Osteocyte (in vitro differentiated cells): ENCODE measurements around the gene STARD5. TPM values are rescaled to one million over a fixed set of nuclear protein-coding genes. Genes with fewer than 3 reads are reported as not detected.

ENCODE experiments used
- DNase-seq: peaks from one replicate; pipeline ENCODE4 v3.0.0; 2021; ENCODE audit warnings: mixed read lengths; ENCODE audit not compliant: unreplicated experiment; ENCODE audit errors: extremely low spot score
- H3K27ac Mint-ChIP-seq: one replicate; pipeline ENCODE4 v1.8.0; 2021; ENCODE audit warnings: mild to moderate bottlenecking, mixed read lengths; ENCODE audit not compliant: unreplicated experiment
- H3K27me3 Mint-ChIP-seq: one replicate; pipeline ENCODE4 v1.8.0; 2021; ENCODE audit warnings: mixed read lengths; ENCODE audit not compliant: unreplicated experiment
- H3K36me3 Mint-ChIP-seq: one replicate; pipeline ENCODE4 v1.8.0; 2021; ENCODE audit warnings: mixed read lengths; ENCODE audit not compliant: unreplicated experiment
- H3K4me1 Mint-ChIP-seq: one replicate; pipeline ENCODE4 v1.8.0; 2021; ENCODE audit warnings: mixed read lengths; ENCODE audit not compliant: unreplicated experiment
- H3K4me3 Mint-ChIP-seq: one replicate; pipeline ENCODE4 v1.8.0; 2021; ENCODE audit warnings: mild to moderate bottlenecking, moderate library complexity, mixed read lengths; ENCODE audit not compliant: unreplicated experiment
- H3K9me3 Mint-ChIP-seq: one replicate; pipeline ENCODE4 v1.8.0; 2021; ENCODE audit warnings: mixed read lengths; ENCODE audit not compliant: unreplicated experiment
- total RNA-seq: library from RNA; stranded (reverse); gene quantifications from 2 replicates; pipeline ENCODE4 v1.2.1, GENCODE V29; 2021
- TF ChIP-seq, protein P1 (sequence below): fragments of 200-600 bp; sonication (generic); IDR thresholded peaks from 2 replicates; pipeline ENCODE4 v1.5.0; 2021; ENCODE audit warnings: antibody characterized with exemption, mild to moderate bottlenecking, moderate library complexity

STARD5 gene
- total RNA-seq, 1 donor from 2014 or later, result 1.3 TPM

DNA sequence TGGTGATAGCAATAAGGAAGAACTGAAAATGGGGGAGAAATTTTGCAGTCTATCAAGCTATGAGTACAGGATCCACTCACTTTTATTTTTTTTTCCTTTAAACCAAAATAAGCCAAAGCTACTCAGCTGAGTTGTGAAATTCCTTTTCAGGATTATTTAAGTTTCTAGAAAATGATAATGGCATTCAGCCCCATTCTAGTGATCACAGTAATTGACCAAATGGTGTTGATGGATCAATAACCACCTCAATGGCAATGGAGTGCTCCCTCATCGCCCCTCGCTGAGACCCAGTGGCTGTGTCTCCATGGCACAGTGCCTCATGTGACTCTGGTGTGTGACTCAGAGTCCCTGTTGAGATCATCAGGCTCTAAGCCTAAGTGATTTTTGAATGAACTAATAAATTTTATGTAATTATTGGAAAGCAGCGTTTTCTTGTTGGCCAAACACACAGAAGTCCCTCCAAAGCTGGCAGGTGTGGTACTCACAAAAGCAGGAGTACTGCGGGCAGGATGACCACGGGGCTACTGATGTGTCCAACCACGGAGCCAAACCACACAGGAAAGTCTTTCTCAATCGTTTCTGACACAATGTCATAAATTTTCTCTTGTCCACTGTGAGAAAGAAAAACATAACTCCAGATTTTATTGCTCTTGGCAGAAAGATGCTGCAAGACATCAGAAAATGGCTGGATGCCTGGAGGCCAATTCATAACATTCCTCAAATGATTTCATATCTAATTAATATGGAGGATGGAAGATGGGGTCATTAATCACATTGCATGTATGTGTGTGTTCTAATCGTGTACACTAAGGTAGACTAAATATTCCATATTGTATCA is 14.4 kb upstream of the STARD5 start:
- peaks cover 15% of the 10 kb centered on the region for H3K27me3 Mint-ChIP-seq
- TF ChIP-seq, protein P1, sequence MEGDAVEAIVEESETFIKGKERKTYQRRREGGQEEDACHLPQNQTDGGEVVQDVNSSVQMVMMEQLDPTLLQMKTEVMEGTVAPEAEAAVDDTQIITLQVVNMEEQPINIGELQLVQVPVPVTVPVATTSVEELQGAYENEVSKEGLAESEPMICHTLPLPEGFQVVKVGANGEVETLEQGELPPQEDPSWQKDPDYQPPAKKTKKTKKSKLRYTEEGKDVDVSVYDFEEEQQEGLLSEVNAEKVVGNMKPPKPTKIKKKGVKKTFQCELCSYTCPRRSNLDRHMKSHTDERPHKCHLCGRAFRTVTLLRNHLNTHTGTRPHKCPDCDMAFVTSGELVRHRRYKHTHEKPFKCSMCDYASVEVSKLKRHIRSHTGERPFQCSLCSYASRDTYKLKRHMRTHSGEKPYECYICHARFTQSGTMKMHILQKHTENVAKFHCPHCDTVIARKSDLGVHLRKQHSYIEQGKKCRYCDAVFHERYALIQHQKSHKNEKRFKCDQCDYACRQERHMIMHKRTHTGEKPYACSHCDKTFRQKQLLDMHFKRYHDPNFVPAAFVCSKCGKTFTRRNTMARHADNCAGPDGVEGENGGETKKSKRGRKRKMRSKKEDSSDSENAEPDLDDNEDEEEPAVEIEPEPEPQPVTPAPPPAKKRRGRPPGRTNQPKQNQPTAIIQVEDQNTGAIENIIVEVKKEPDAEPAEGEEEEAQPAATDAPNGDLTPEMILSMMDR, result no peak
- H3K36me3 Mint-ChIP-seq, result no peaks in the 10 kb centered on the region
- DNase-seq, result peak; percentile 40
- no peaks in the 10 kb centered on the region for H3K9me3 Mint-ChIP-seq
- peaks cover 23% of the 10 kb centered on the region for H3K4me1 Mint-ChIP-seq
- no peak overlapping the region for H3K4me3 Mint-ChIP-seq
- H3K27ac Mint-ChIP-seq, result peak overlapping the region; percentile 47

DNA sequence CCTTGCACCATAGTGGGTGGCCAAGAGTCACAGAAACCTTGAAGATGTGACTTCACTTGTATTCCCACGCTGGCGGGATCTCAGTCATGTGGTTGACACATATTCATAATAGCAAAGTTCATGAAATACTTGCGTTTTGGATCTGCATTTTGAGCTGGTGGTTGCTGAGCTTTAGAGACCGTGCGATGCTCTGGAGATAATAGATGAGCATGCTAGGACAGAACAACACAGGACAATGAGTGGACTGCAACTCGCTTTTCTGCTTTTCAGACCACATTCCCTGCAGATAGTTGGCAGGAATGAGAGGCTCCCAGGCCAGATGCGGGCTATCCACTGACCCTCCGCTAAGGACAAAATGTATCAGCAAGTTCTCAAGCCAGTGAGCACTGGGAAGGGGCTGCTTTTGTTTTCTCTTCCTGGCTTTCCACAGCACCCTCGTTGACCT is 13.8 kb upstream of the STARD5 start:
- H3K36me3 Mint-ChIP-seq, result no peaks in the 10 kb centered on the region
- H3K4me1 Mint-ChIP-seq, result peaks cover 23% of the 10 kb centered on the region
- TF ChIP-seq, protein P1, result no peak
- H3K9me3 Mint-ChIP-seq, result no peaks in the 10 kb centered on the region
- peaks cover 14% of the 10 kb centered on the region for H3K27me3 Mint-ChIP-seq
- H3K4me3 Mint-ChIP-seq, result no peak overlapping the region
- peak overlapping the region; percentile 47 for H3K27ac Mint-ChIP-seq
- DNase-seq, result peak; percentile 46

- DNase-seq, result peak; percentile 25
- no peaks in the 10 kb centered on the region for H3K36me3 Mint-ChIP-seq
- H3K4me3 Mint-ChIP-seq, result no peak overlapping the region
- H3K4me1 Mint-ChIP-seq, result peaks cover 23% of the 10 kb centered on the region
- TF ChIP-seq, protein P1, result no peak
- no peak overlapping the region for H3K27ac Mint-ChIP-seq
- H3K27me3 Mint-ChIP-seq, result peaks cover 9% of the 10 kb centered on the region
- H3K9me3 Mint-ChIP-seq, result no peaks in the 10 kb centered on the region
These were observed 13.3 kb upstream of the STARD5 start for GRCh38 chr15:81337241-81337640.

- no peaks in the 10 kb centered on the region for H3K9me3 Mint-ChIP-seq
- H3K4me1 Mint-ChIP-seq, result peaks cover 23% of the 10 kb centered on the region
- DNase-seq, result peak; percentile 15
- no peaks in the 10 kb centered on the region for H3K36me3 Mint-ChIP-seq
- TF ChIP-seq, protein P1, result peak; percentile 17
- H3K27me3 Mint-ChIP-seq, result peaks cover 10% of the 10 kb centered on the region
- H3K4me3 Mint-ChIP-seq, result no peak overlapping the region
- H3K27ac Mint-ChIP-seq, result no peak overlapping the region
These were observed 12.6 kb upstream of the STARD5 start for GRCh38 chr15:81336568-81336967.

DNA sequence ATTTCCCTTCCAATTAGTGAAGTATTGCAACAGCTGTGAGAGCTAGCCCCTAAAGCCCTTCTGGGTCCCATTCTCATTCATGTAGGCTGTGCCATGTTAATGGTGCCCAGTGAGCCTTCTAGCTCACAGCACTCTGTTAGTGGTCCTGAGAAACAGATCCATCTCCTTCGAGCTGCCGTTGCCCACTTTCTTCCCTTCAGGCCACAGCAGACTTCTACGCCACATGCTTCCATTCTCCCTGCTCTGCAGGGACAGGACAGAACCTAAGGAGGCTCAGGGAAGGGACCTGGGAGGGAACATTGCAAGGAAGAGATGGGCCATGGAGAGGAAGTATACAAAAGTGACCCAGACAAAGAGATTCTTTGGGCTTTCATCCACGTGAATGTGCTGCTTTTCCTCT is 11.7 kb upstream of the STARD5 start:
- H3K27me3 Mint-ChIP-seq, result peaks cover 9% of the 10 kb centered on the region
- TF ChIP-seq, protein P1, result no peak
- H3K36me3 Mint-ChIP-seq, result no peaks in the 10 kb centered on the region
- H3K4me1 Mint-ChIP-seq, result peaks cover 23% of the 10 kb centered on the region
- H3K9me3 Mint-ChIP-seq, result no peaks in the 10 kb centered on the region
- peak; percentile 42 for DNase-seq
- H3K27ac Mint-ChIP-seq, result no peak overlapping the region
- H3K4me3 Mint-ChIP-seq, result no peak overlapping the region
